Tibial nerve (tissue), 4 donors: ENCODE measurements around the gene NOL4L.

Experiments
- CTCF ChIP-seq, 5 experiments: fragments of 200-600 bp in 3 of 5; fragments of 450-650 bp in 2 of 5; sonication (generic) in 3 of 5; IDR thresholded peaks; one replicate each; pipeline ENCODE4 v1.5.1; 2016 to 2019; ENCODE audit warnings: antibody characterized with exemption in 5 of 5, mild to moderate bottlenecking in 3 of 5, moderate library complexity in 2 of 5
- EP300 ChIP-seq, 2 donors: sonication (generic); formaldehyde crosslinking; IDR thresholded peaks; one replicate each; pipeline ENCODE4 v1.6.1; 2017; ENCODE audit warnings: antibody characterized with exemption in 2 of 2, mild to moderate bottlenecking in 1 of 2

GRCh38 chr20:32626407-32626806 lies 41.3 kb upstream of the NOL4L start:
- TF ChIP-seq EP300 (IDR thresholded peaks at IDR 0.05) (no peak), CTCF (IDR thresholded peaks at IDR 0.05) (no peak)
